A549 treated with CORT108297 at 1 μM for 4 hours (cell line): Measurements from ENCODE around the gene ZNF329. TPM values are rescaled to one million over a fixed set of nuclear protein-coding genes. Genes with fewer than 3 reads are reported as not detected.

Experiments used
- total RNA-seq: library from RNA; stranded (reverse); fragments of 200-300 nt; extraction: Qiagen RNA extraction; gene quantifications from 5 replicates; pipeline ENCODE4 v1.2.3, GENCODE V29; 2022

Gene ZNF329
- total RNA-seq = 2.6 to 3.8 TPM (median 3.0 TPM) in 5 replicates

DNA sequence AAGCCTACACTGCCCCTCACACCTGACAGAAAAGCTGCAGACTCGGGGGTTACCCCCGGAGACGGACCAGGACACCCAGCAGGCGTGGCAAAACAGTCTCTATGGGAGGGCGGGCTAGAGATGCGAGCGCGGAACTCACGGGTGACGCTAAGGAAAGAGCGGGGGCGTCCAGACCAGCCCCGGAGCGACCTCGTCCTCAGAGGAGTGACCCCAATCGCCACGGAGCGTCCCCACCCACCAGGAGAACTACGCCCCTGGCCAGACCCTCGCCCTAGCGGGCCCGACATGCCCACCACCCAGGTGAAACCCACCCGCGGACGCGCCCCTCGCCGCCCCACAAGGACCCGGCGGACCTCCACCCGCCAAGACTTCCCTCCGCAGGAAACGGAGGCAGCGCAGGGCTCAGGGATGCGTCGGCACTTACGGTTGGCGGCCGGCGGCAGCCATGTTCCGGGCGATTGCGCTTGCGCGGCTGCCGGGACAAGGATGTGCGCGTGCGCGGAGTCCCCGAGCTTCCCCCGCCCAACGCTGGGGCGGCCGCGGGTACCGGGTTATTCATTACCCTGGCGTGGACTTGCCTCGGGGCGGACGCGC lies at the start of gene ZNF329:
TSS of gene ZNF329 (minus strand) at position 462 of the 594 bp plus-strand sequence. CDS start 21,286 bp downstream, outside the sequence.

DNA sequence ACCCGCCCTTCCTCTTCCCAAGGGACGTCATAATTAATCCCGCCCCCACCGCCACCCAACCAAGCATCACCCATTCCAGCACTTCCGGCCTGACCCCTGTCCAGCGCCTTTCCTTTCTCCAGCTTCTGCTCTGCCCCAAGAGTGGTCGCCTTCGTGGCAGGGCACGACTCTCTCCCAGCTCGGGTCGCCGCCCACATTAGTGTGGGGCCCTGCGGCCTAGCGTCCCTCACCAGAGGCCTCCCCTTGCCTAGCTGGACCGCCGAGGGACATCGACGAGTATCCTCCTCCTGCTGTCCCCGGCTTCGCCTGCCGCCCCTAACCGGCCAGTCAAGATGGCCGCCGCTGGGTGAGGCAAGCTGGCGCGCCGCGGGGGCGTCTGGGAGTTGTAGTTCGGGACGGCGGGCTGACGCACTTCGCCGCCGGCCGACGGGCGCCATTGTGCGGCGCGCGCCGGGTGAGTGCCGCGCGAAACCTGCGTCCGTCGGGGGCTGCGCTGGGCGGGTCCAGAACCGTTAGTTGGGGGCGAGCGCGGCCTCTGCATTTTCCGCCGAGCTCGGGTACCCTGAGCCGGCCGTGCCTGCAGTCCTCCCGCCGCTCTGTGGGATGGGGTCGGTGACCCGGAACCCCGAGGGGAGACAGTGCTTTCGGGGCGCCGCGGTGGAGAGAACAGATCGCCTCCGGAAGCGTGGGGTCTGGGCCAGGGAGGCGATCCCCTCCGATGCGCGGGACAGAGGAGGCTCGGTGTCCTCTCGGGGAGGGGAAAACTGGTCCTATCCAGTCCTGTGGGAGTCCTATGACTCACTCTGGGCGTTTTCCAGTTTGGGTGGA lies 32.6 kb upstream of the ZNF329 start, which contains the start of gene ZNF274:
TSS of gene ZNF274 (plus strand) at position 73 of the 828 bp plus-strand sequence. CDS start 905 bp downstream, outside the sequence.

DNA sequence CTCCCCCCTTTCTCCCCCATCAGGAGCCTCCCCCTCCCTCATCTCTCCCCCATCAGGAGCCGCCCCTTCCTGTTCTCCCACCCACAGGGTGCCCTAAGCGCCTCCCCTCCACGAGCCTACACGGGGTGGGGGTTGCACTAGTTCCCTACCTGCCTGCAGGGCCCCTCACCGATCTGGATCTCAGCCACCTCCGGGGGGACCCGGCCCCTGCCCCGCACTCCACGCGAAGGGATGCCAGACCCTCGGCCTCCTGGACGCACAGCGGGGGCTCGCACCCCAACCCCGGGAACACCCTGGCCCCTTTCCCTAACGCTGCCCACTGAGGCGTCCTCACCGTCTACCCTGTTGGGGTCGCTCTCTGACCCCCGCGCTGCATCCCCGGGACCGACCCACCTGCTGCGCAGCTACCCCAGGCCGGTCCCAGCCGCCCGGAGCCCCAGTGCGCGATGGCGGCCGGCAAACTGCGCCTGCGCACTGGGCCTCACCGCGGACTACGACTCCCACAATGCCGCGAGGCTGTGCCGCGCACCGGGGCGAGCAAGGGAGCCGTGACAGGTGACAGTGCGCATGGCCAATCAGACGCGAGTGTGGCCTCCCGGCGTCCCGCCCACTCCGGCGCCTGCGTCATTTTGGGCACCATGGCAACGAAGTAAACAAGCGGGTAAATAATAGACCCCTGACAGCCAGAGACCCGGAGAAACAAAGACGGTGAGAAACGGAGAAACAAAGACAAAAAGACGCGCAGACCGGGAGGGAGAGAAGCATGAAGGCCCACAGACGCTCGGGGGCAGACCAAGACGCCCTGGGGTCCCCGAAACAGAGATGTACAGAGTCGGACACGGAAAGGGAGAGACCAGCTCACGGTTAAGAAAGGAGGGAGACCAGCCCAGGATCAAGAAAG lies 52.6 kb downstream of the ZNF329 start, which contains the start of gene ZSCAN18:
TSS of gene ZSCAN18 (minus strand) at position 451 of the 901 bp plus-strand sequence. CDS start 7,964 bp downstream, outside the sequence.

Other genes starting within 250 kb of the ZNF329 start
- gene ZNF417, start 234.2 kb downstream of the ZNF329 start, total RNA-seq = 3.6 to 5.2 TPM (median 4.0 TPM) in 5 replicates
- gene ZNF418, start 215.4 kb downstream of the ZNF329 start, total RNA-seq = 0.76 to 1.3 TPM (median 1.0 TPM) in 5 replicates
- 0.97 to 1.3 TPM (median 1.1 TPM) in 5 replicates for gene ZNF256, start 203.1 kb downstream of the ZNF329 start, total RNA-seq
- 0.10 TPM in 1 of 5 replicates, not detected in the others for gene C19orf18, start 176.3 kb downstream of the ZNF329 start, total RNA-seq
- 1.9 to 3.3 TPM (median 2.4 TPM) in 5 replicates for gene ZNF606, start 148.0 kb downstream of the ZNF329 start, total RNA-seq
- gene ZSCAN1, start 116.8 kb downstream of the ZNF329 start, total RNA-seq = not detected in 5 replicates
- gene ZNF135, start 91.5 kb downstream of the ZNF329 start, total RNA-seq = not detected in 5 replicates
- 1.6 to 4.0 TPM (median 2.9 TPM) in 5 replicates for gene ZSCAN18, start 52.6 kb downstream of the ZNF329 start, total RNA-seq
- gene ZNF274, start 32.3 kb upstream of the ZNF329 start, total RNA-seq = 13.0 to 14.8 TPM (median 14.1 TPM) in 5 replicates
- 15.5 to 22.6 TPM (median 17.0 TPM) in 5 replicates for gene ZNF544, start 78.1 kb upstream of the ZNF329 start, total RNA-seq
- gene ZNF8, start 128.2 kb upstream of the ZNF329 start, total RNA-seq = 0.96 to 1.5 TPM (median 0.97 TPM) in 5 replicates
- 88.9 to 110 TPM (median 94.2 TPM) in 5 replicates for gene ERVK3-1, start 154.6 kb upstream of the ZNF329 start, total RNA-seq
- gene ZSCAN22, start 176.2 kb upstream of the ZNF329 start, total RNA-seq = 2.4 to 2.7 TPM (median 2.6 TPM) in 5 replicates
- gene A1BG, start 202.7 kb upstream of the ZNF329 start, total RNA-seq = 9.0 to 15.1 TPM (median 12.4 TPM) in 5 replicates
- gene ZNF497, start 212.0 kb upstream of the ZNF329 start, total RNA-seq = 0.98 to 1.7 TPM (median 1.5 TPM) in 5 replicates
- 0.92 to 1.6 TPM (median 1.4 TPM) in 5 replicates for gene ZNF837, start 230.2 kb upstream of the ZNF329 start, total RNA-seq
- gene RPS5, start 236.5 kb upstream of the ZNF329 start, total RNA-seq = 2,147 to 2,676 TPM (median 2,583 TPM) in 5 replicates
- gene RNF225, start 244.9 kb upstream of the ZNF329 start, total RNA-seq = 0.08 to 0.25 TPM (median 0.17 TPM) in 4 of 5 replicates, not detected in the other